ENCODE data around the gene CTDSPL. TPM values are rescaled to one million over a fixed set of nuclear protein-coding genes. Genes with fewer than 3 reads are reported as not detected.

CTDSPL gene
- total RNA-seq, 1 donor = 34.7 TPM

- no peaks in the 10 kb centered on the region for H3K9me3 ChIP-seq (ENCODE audit: low read depth, low read length)
- H3K27ac ChIP-seq (ENCODE audit: low read depth, low read length) = no peak overlapping the region
- peaks cover 15% of the 10 kb centered on the region for H4K20me1 ChIP-seq (ENCODE audit: insufficient read depth, low read length)
- no peak overlapping the region for H2AFZ ChIP-seq (ENCODE audit: low read length)
- H3K4me1 ChIP-seq (ENCODE audit: insufficient read depth, low read length) = no peaks in the 10 kb centered on the region
- TF ChIP-seq CTCF (IDR thresholded peaks at IDR 0.05; ENCODE audit: extremely low read depth, low read depth, low read length) = no peak
- no peaks in the 10 kb centered on the region for H3K27me3 ChIP-seq (ENCODE audit: insufficient read depth, low read length)
- no peak overlapping the region for H3K4me3 ChIP-seq (ENCODE audit: insufficient read depth, low read length)
- H3K36me3 ChIP-seq (ENCODE audit: insufficient read depth, low read length) = no peaks in the 10 kb centered on the region
- peaks cover 57% of the 10 kb centered on the region for H3K79me2 ChIP-seq (ENCODE audit: insufficient read depth, low read length)
- H3K4me2 ChIP-seq (ENCODE audit: insufficient read depth, low read length) = no peak overlapping the region
- no peak for DNase-seq (ENCODE audit: insufficient read length, low spot score, missing footprints)
Observed at GRCh38 chr3:37886395-37886794, 24.7 kb downstream of the CTDSPL start.

- no peaks in the 10 kb centered on the region for H3K27me3 ChIP-seq (ENCODE audit: insufficient read depth, low read length)
- H3K4me1 ChIP-seq (ENCODE audit: insufficient read depth, low read length) = no peaks in the 10 kb centered on the region
- H4K20me1 ChIP-seq (ENCODE audit: insufficient read depth, low read length) = peaks cover 15% of the 10 kb centered on the region
- H2AFZ ChIP-seq (ENCODE audit: low read length) = no peak overlapping the region
- H3K36me3 ChIP-seq (ENCODE audit: insufficient read depth, low read length) = no peaks in the 10 kb centered on the region
- no peaks in the 10 kb centered on the region for H3K9me3 ChIP-seq (ENCODE audit: low read depth, low read length)
- peaks cover 55% of the 10 kb centered on the region for H3K79me2 ChIP-seq (ENCODE audit: insufficient read depth, low read length)
- DNase-seq (ENCODE audit: insufficient read length, low spot score, missing footprints) = no peak
- no peak overlapping the region for H3K4me2 ChIP-seq (ENCODE audit: insufficient read depth, low read length)
- H3K4me3 ChIP-seq (ENCODE audit: insufficient read depth, low read length) = no peak overlapping the region
- no peak overlapping the region for H3K27ac ChIP-seq (ENCODE audit: low read depth, low read length)
- TF ChIP-seq CTCF (IDR thresholded peaks at IDR 0.05; ENCODE audit: extremely low read depth, low read depth, low read length) = no peak
Observed at GRCh38 chr3:37887062-37887461, 25.4 kb downstream of the CTDSPL start.

- peaks cover 56% of the 10 kb centered on the region for H3K79me2 ChIP-seq (ENCODE audit: insufficient read depth, low read length)
- H3K27ac ChIP-seq (ENCODE audit: low read depth, low read length) = no peak overlapping the region
- no peaks in the 10 kb centered on the region for H3K4me1 ChIP-seq (ENCODE audit: insufficient read depth, low read length)
- no peaks in the 10 kb centered on the region for H3K27me3 ChIP-seq (ENCODE audit: insufficient read depth, low read length)
- no peak overlapping the region for H3K4me3 ChIP-seq (ENCODE audit: insufficient read depth, low read length)
- peaks cover 14% of the 10 kb centered on the region for H4K20me1 ChIP-seq (ENCODE audit: insufficient read depth, low read length)
- no peak overlapping the region for H3K4me2 ChIP-seq (ENCODE audit: insufficient read depth, low read length)
- no peak for TF ChIP-seq CTCF (IDR thresholded peaks at IDR 0.05; ENCODE audit: extremely low read depth, low read depth, low read length)
- no peak overlapping the region for H2AFZ ChIP-seq (ENCODE audit: low read length)
- H3K36me3 ChIP-seq (ENCODE audit: insufficient read depth, low read length) = no peaks in the 10 kb centered on the region
- H3K9me3 ChIP-seq (ENCODE audit: low read depth, low read length) = no peaks in the 10 kb centered on the region
- DNase-seq (ENCODE audit: insufficient read length, low spot score, missing footprints) = no peak
Observed at GRCh38 chr3:37887824-37888223, 26.1 kb downstream of the CTDSPL start.

- H3K27me3 ChIP-seq (ENCODE audit: insufficient read depth, low read length) = no peaks in the 10 kb centered on the region
- no peak overlapping the region for H3K4me2 ChIP-seq (ENCODE audit: insufficient read depth, low read length)
- DNase-seq (ENCODE audit: insufficient read length, low spot score, missing footprints) = no peak
- no peak for TF ChIP-seq CTCF (IDR thresholded peaks at IDR 0.05; ENCODE audit: extremely low read depth, low read depth, low read length)
- peaks cover 20% of the 10 kb centered on the region for H4K20me1 ChIP-seq (ENCODE audit: insufficient read depth, low read length)
- H3K79me2 ChIP-seq (ENCODE audit: insufficient read depth, low read length) = peaks cover 56% of the 10 kb centered on the region
- no peaks in the 10 kb centered on the region for H3K9me3 ChIP-seq (ENCODE audit: low read depth, low read length)
- H3K27ac ChIP-seq (ENCODE audit: low read depth, low read length) = no peak overlapping the region
- no peak overlapping the region for H3K4me3 ChIP-seq (ENCODE audit: insufficient read depth, low read length)
- H3K36me3 ChIP-seq (ENCODE audit: insufficient read depth, low read length) = no peaks in the 10 kb centered on the region
- H3K4me1 ChIP-seq (ENCODE audit: insufficient read depth, low read length) = no peaks in the 10 kb centered on the region
- H2AFZ ChIP-seq (ENCODE audit: low read length) = no peak overlapping the region
Observed at GRCh38 chr3:37888421-37888820, 26.7 kb downstream of the CTDSPL start.

Data from osteoblast (primary cell).